Stimulated activated effector memory CD8-positive, alpha-beta T cell treated with anti-CD3 and anti-CD28 coated beads, Interleukin-12 subunit alpha, Interleukin-12 subunit beta, amount 100 ng/mL, for 72 hours (primary cell): Measurements from ENCODE around the gene FAM81B.
A peak's percentile ranks its signal among the peaks of the same experiment; 100 is the strongest.

Experiments
- ATAC-seq: fragments of 150-1000 bp; cut with Tn5 transposase; 2 replicates; pipeline ENCODE4 v1.10.0; 2021
- DNase-seq, 2 donors: peaks; one replicate each; pipeline ENCODE4 v3.0.0; 2021 to 2022; ENCODE audit warnings: low spot score in 2 of 2
- H3K27ac Mint-ChIP-seq: one replicate; pipeline ENCODE4 v1.8.0; 2022; ENCODE audit warnings: mild to moderate bottlenecking, mixed read lengths
- H3K36me3 Mint-ChIP-seq: one replicate; pipeline ENCODE4 v1.8.0; 2022; ENCODE audit warnings: mild to moderate bottlenecking, mixed read lengths
- H3K4me1 Mint-ChIP-seq: one replicate; pipeline ENCODE4 v1.8.0; 2022; ENCODE audit warnings: mixed read lengths
- H3K4me3 Mint-ChIP-seq: one replicate; pipeline ENCODE4 v1.8.0; 2022; ENCODE audit warnings: mild to moderate bottlenecking, mixed read lengths
- H3K9me3 Mint-ChIP-seq: one replicate; pipeline ENCODE4 v1.8.0; 2022; ENCODE audit warnings: mixed read lengths

FAM81B gene

GRCh38 chr5:95426227-95426626 lies 35.1 kb downstream of the FAM81B start:
- no peak overlapping the region for H3K4me3 Mint-ChIP-seq
- ATAC-seq (peak; percentile 44), DNase-seq (no peak)
- no peaks in the 10 kb centered on the region for H3K36me3 Mint-ChIP-seq
- no peaks in the 10 kb centered on the region for H3K4me1 Mint-ChIP-seq
- no peaks in the 10 kb centered on the region for H3K9me3 Mint-ChIP-seq
- no peak overlapping the region for H3K27ac Mint-ChIP-seq

- H3K9me3 Mint-ChIP-seq, result peaks cover 6% of the 10 kb centered on the region
- H3K27ac Mint-ChIP-seq, result no peak overlapping the region
- no peak for DNase-seq
- no peaks in the 10 kb centered on the region for H3K4me1 Mint-ChIP-seq
- no peaks in the 10 kb centered on the region for H3K36me3 Mint-ChIP-seq
- no peak overlapping the region for H3K4me3 Mint-ChIP-seq
- no peak for ATAC-seq
These were observed 41.6 kb downstream of the FAM81B start for GRCh38 chr5:95432779-95433178.

DNA sequence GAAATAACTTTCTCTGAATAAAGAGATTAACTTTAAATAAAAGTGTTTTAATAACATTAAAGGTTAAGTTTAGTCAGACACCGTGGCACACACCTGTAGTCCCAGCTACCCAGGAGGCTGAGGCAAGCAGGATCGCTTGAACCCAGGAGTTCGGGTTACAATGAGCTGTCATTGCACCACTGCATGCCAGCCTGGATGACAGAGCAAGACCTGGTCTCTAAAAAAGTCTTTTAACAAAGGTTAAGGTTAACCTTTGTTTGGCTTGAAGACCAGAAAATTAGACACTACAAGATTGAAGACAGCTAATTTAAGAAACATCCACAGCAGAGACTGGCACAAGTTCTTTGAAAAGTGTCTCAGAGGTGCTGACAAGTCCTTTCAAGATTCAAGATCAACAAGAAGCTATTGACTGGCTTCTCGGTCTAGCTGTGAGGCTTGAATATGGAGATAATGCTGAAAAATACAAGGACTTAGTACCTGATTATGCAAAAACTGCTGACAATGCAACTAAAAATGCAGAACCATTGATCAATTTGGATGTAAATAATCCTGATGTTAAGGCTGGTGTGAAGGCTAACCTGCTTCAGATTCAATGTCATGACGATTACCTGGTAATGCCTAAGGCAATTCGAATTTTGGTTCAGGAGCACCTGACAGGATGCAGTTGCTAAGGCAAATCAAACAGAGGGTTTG lies 48.8 kb downstream of the FAM81B start:
- H3K27ac Mint-ChIP-seq, result no peak overlapping the region
- no peaks in the 10 kb centered on the region for H3K4me1 Mint-ChIP-seq
- ATAC-seq (no peak), DNase-seq (no peak)
- no peaks in the 10 kb centered on the region for H3K36me3 Mint-ChIP-seq
- H3K4me3 Mint-ChIP-seq, result no peak overlapping the region
- no peaks in the 10 kb centered on the region for H3K9me3 Mint-ChIP-seq

DNA sequence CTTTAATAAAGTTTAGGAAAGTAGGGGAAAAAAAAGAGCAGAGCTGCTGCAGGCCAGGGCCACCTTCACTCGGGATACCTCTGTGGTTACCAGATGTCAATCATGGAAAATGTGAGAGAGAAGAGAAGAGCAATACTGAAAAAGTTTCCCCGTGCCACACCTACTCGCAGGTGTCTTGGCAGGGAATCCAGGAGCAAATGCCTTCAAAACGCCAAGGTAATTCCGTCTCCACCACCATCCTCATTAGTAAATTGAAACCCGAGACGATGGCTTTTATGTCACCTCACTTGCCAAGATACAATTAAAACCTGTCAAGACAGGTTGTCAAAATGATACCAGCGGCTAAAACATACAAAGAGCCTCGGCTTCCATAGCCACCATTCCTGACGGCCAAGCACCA lies 49.7 kb downstream of the FAM81B start:
- no peak for ATAC-seq
- DNase-seq, result no peak
- no peak overlapping the region for H3K27ac Mint-ChIP-seq
- no peaks in the 10 kb centered on the region for H3K36me3 Mint-ChIP-seq
- H3K9me3 Mint-ChIP-seq, result no peaks in the 10 kb centered on the region
- no peaks in the 10 kb centered on the region for H3K4me1 Mint-ChIP-seq
- no peak overlapping the region for H3K4me3 Mint-ChIP-seq

DNA sequence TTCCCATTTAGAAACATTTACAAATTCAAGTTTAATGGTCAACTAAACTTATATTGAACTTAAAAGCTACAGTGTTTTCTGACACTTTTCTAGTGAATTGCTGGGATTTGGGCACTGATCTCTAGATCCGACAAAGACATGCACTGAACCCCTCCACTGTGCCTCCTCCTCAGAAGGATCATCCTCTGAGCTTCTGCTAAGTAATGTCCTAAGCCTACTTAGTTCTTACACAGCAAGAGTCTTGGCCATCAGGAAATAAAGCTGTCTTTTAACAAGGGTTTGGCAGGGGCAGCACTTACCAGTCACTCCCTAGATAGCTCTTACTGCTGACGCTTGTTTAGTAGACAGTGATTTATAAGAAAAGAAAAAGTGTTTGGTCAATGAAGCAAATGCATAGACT lies 50.5 kb downstream of the FAM81B start:
- Mint-ChIP-seq H3K36me3 (no peaks in the 10 kb centered on the region), H3K27ac (no peak overlapping the region), H3K4me3 (no peak overlapping the region), H3K4me1 (no peaks in the 10 kb centered on the region), H3K9me3 (no peaks in the 10 kb centered on the region)
- no peak for DNase-seq
- ATAC-seq, result no peak

GRCh38 chr5:95445442-95445841 lies 54.3 kb downstream of the FAM81B start:
- no peaks in the 10 kb centered on the region for H3K36me3 Mint-ChIP-seq
- no peaks in the 10 kb centered on the region for H3K4me1 Mint-ChIP-seq
- ATAC-seq (no peak), DNase-seq (no peak)
- H3K9me3 Mint-ChIP-seq, result no peaks in the 10 kb centered on the region
- H3K27ac Mint-ChIP-seq, result no peak overlapping the region
- no peak overlapping the region for H3K4me3 Mint-ChIP-seq

GRCh38 chr5:95445995-95446394 lies 54.8 kb downstream of the FAM81B start:
- ATAC-seq (no peak), DNase-seq (no peak)
- Mint-ChIP-seq H3K27ac (no peak overlapping the region), H3K4me1 (no peaks in the 10 kb centered on the region), H3K36me3 (no peaks in the 10 kb centered on the region), H3K9me3 (no peaks in the 10 kb centered on the region), H3K4me3 (no peak overlapping the region)

DNA sequence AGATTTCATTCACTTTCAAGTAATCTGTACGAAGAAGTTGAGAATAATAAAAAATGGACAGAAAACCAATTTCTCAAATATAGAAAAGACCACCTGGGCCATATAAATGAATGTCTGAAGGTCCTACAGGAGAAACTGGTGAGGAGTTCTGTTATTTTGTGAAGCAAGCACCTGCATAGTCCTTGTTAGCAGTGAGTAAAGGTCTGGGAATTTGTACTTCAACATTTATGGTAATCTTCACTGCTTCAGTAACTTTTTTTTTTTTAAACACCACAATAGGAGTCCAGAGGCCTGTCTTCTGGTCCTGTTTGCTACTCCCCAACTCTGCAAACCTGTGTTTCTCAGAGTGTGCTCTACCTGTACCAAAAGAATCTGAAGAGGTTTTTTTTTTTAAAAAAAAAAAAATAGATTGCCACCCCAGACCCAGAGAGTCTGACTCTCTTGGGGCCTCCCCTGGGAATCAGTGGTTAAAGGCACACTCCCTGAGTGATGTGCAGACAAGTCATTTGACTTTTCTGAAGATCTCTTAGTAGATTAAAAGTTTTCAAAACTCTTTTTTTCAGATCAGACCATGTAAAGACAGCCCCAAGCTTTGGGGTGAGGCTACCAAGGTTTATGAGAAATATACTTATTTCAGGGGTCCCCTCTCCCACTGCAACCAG lies 55.5 kb downstream of the FAM81B start:
- no peaks in the 10 kb centered on the region for H3K9me3 Mint-ChIP-seq
- ATAC-seq (no peak), DNase-seq (no peak)
- H3K4me1 Mint-ChIP-seq, result no peaks in the 10 kb centered on the region
- no peaks in the 10 kb centered on the region for H3K36me3 Mint-ChIP-seq
- no peak overlapping the region for H3K27ac Mint-ChIP-seq
- no peak overlapping the region for H3K4me3 Mint-ChIP-seq

DNA sequence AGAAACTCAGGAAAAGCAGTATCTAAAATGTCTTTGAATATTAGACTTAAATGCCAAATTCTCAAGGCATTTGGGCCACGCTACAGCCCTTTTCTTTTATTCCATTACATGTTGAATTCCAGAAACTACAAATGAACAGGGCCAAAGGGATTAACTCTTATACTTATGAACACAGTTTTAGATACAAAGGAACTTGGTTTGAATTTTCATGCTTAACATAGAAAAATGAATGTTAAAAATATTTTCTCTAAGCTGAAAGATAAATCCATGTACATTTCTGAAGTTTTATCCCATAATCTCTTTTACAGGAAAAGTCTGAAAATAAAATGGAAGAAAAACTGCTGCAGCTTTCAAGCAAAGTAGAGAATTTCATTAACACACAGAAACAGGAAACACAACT lies 56.8 kb downstream of the FAM81B start:
- H3K4me3 Mint-ChIP-seq, result no peak overlapping the region
- no peaks in the 10 kb centered on the region for H3K4me1 Mint-ChIP-seq
- H3K36me3 Mint-ChIP-seq, result no peaks in the 10 kb centered on the region
- H3K27ac Mint-ChIP-seq, result no peak overlapping the region
- DNase-seq (no peak), ATAC-seq (no peak)
- H3K9me3 Mint-ChIP-seq, result no peaks in the 10 kb centered on the region

GRCh38 chr5:95448789-95449188 lies 57.6 kb downstream of the FAM81B start:
- H3K9me3 Mint-ChIP-seq, result no peaks in the 10 kb centered on the region
- ATAC-seq, result no peak
- no peaks in the 10 kb centered on the region for H3K36me3 Mint-ChIP-seq
- no peaks in the 10 kb centered on the region for H3K4me1 Mint-ChIP-seq
- H3K27ac Mint-ChIP-seq, result no peak overlapping the region
- DNase-seq, result no peak
- H3K4me3 Mint-ChIP-seq, result no peak overlapping the region

DNA sequence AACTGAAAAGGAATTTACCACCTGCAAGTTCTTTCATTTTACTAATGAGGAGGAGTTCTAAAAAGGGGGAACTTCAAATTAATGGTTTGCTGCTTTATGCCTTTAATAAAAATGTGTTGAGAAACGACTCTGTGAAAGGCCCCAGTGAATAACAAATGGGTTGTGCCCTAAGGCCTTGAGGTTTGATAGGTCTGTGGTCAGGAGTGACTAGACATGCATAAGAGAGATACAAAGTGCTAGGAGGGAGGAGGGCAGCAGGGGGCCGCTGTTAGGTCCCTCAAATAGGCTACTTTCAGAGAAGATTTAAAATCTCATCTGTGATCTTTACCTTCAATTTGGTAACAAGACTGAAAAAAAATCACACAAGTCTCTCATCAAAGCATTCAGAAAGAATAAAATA lies 58.3 kb downstream of the FAM81B start:
- no peak overlapping the region for H3K27ac Mint-ChIP-seq
- no peaks in the 10 kb centered on the region for H3K36me3 Mint-ChIP-seq
- ATAC-seq, result no peak
- H3K4me3 Mint-ChIP-seq, result no peak overlapping the region
- H3K4me1 Mint-ChIP-seq, result no peaks in the 10 kb centered on the region
- no peaks in the 10 kb centered on the region for H3K9me3 Mint-ChIP-seq
- no peak for DNase-seq

GRCh38 chr5:95454536-95454935 lies 63.4 kb downstream of the FAM81B start:
- no peak for ATAC-seq

DNA sequence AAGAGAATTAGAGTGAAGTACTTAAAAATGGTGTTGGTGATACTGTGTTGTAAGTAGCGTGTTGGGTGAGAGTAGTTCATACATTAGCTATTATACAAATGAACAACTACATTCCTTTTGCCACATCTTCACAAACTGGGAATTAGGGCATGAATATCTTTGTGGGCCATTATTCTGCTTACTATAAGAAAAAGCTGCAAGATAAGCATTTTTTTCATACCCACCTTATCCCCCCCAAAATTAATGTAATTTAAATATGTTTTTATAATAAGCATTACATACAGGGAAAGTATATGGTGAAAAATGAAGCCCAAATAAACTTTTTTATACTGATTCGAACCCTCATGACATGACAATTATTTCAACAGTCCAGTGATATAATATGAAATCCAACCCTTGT lies 69.5 kb downstream of the FAM81B start:
- peaks cover 53% of the 10 kb centered on the region for H3K36me3 Mint-ChIP-seq
- H3K4me1 Mint-ChIP-seq, result no peaks in the 10 kb centered on the region
- no peaks in the 10 kb centered on the region for H3K9me3 Mint-ChIP-seq
- DNase-seq, result no peak
- no peak overlapping the region for H3K27ac Mint-ChIP-seq
- H3K4me3 Mint-ChIP-seq, result no peak overlapping the region
- no peak for ATAC-seq

More at GRCh38 chr5:95454536-95454935, 63.4 kb downstream of the FAM81B start:
- H3K9me3 Mint-ChIP-seq, result no peaks in the 10 kb centered on the region
- no peak overlapping the region for H3K4me3 Mint-ChIP-seq
- H3K36me3 Mint-ChIP-seq, result peaks cover under 1% of the 10 kb centered on the region
- no peak overlapping the region for H3K27ac Mint-ChIP-seq
- no peaks in the 10 kb centered on the region for H3K4me1 Mint-ChIP-seq
- DNase-seq, result no peak

DNA sequence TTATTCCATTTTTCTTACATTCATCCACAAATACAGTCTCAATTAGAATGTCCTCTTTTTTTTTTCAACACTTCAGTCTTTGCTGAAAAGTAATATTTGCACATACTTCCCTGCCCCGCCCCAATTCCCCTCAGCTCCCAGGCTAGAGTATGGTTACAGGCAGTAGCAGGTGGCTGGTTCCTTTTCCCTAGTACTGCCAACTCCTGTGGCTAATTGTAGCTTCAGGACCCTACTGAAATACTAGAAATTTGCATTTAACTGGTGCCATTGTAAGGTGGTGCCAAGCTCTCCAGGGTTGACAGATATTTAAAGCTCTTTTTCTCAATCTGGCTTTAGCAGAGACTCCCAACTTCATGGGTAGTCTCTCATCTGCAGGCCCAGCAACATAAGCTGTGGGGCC lies 80.3 kb downstream of the FAM81B start:
- Mint-ChIP-seq H3K27ac (no peak overlapping the region), H3K9me3 (no peaks in the 10 kb centered on the region), H3K4me3 (no peak overlapping the region), H3K4me1 (peaks cover 11% of the 10 kb centered on the region), H3K36me3 (peaks cover 42% of the 10 kb centered on the region)
- ATAC-seq (no peak), DNase-seq (no peak)

DNA sequence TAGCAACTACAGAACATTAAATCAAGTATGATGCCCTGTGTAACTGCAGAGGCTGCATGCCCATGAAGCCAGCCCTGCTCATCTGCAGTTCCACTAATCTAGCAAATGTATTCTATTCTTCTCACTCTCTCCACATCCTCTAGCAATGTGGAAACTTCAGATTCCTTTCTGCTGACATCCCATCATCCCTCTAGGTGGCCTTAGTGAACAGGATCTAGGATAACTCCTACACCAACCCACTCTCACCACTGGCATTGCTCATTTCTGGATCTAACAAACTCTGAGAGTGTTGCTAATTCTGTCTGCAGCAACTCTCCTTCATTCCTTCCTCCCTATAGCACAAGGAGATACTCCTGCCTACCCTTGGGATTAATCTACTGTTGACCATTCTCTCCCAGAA lies 80.8 kb downstream of the FAM81B start:
- DNase-seq, result no peak
- Mint-ChIP-seq H3K9me3 (no peaks in the 10 kb centered on the region), H3K27ac (no peak overlapping the region), H3K4me1 (peaks cover 11% of the 10 kb centered on the region), H3K36me3 (peaks cover 46% of the 10 kb centered on the region), H3K4me3 (no peak overlapping the region)
- ATAC-seq, result no peak

GRCh38 chr5:95484421-95484820 lies 93.3 kb downstream of the FAM81B start:
- Mint-ChIP-seq H3K9me3 (peaks cover 20% of the 10 kb centered on the region), H3K4me1 (no peaks in the 10 kb centered on the region), H3K27ac (no peak overlapping the region), H3K36me3 (peaks cover 87% of the 10 kb centered on the region), H3K4me3 (no peak overlapping the region)
- DNase-seq, result no peak
- ATAC-seq, result no peak
